Adipocyte (in vitro differentiated cells): ENCODE measurements around the gene MEPCE.

ENCODE experiments used
- DNase-seq: peaks from one replicate; pipeline ENCODE4 v3.0.0-alpha.2; 2015; ENCODE audit warnings: low read depth
- H3K27me3 ChIP-seq: replicated peaks from 2 replicates; pipeline ENCODE4 v1.7.0; 2013; ENCODE audit warnings: mild to moderate bottlenecking, low read length, moderate library complexity; ENCODE audit not compliant: control insufficient read depth, insufficient read depth
- H3K36me3 ChIP-seq: 2 replicates; pipeline ENCODE4 v1.7.0; 2013; ENCODE audit warnings: low read length, mild to moderate bottlenecking, moderate library complexity; ENCODE audit not compliant: control insufficient read depth, insufficient read depth, severe bottlenecking
- H3K4me1 ChIP-seq: 2 replicates; pipeline ENCODE4 v1.7.0; 2013; ENCODE audit warnings: mild to moderate bottlenecking, low read length, moderate library complexity; ENCODE audit not compliant: control insufficient read depth, insufficient read depth
- H3K4me3 ChIP-seq: 2 replicates; pipeline ENCODE4 v1.7.0; 2013; ENCODE audit warnings: mild to moderate bottlenecking, low read length, moderate library complexity
- H3K9ac ChIP-seq: 2 replicates; pipeline ENCODE4 v1.7.0; 2013; ENCODE audit warnings: mild to moderate bottlenecking, low read length, moderate library complexity
- H3K9me3 ChIP-seq: 2 replicates; pipeline ENCODE4 v1.7.0; 2013; ENCODE audit warnings: mild to moderate bottlenecking, low read length, moderate library complexity; ENCODE audit not compliant: control insufficient read depth

MEPCE gene

DNA sequence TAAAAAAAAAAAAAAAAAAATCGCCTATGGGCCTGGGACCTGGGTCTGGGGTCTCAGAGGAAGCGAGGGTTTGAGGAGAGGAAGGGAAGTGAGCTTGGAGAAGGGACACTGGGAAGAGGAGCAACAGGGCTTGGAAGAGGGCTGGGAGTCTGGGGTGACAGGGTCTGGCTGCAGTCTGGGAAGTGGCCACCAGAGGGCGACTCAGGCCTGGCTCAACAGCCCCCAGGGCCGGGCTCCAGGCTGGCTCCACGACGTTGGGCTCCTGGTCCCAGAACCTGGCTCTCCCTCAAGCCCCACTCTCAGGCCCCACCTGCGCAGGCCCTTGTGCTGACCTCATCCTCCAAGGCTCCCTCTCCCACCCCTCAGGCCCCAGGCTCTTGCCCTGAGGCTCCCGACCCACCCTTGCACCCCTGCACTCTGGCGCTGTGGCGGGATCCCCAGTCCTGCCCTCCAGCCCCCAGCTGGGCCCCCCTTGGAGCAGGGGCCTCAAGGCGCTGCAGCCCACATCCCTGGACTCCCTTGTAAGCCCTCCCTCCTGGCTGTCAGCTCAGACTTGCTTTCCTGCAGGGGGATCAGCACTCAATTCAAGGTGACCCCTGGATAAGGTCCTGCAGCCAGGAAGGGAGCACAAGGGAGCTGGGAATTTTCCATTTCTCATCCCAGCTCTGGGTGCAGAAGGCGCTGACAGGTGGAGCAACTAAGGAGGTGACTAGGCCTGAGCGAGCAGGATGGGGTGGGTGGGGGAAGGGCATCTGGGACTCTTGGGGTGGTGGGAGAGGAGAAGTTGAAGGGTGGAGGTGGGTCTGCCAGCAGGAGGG, 39.8 kb downstream of the MEPCE start:
- H3K27me3 ChIP-seq, result no peaks in the 10 kb centered on the region
- H3K9me3 ChIP-seq, result no peaks in the 10 kb centered on the region
- DNase-seq, result peak; percentile 89
- no peak overlapping the region for H3K9ac ChIP-seq
- no peak overlapping the region for H3K4me3 ChIP-seq
- H3K4me1 ChIP-seq, result peaks cover 15% of the 10 kb centered on the region
- peaks cover 25% of the 10 kb centered on the region for H3K36me3 ChIP-seq

DNA sequence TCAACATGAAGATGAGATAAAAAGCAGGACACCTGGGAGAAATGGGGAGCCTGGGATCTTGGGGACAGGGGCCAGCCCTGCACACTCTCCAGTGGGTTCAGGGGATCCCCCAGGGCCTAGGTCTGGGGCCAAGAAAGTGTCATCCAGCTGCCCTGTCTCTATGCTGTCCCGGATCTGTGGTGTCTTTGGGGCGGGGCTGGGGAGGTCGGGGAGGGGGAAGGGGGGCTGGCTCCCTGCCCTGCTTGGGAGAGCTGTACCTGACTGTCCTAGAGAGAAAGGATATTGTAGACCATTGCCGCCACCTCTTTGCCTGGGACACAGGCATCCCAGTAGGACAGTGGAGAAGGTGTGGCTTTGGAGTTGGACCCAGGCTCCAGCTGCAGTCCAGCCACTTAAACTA, 41.4 kb downstream of the MEPCE start:
- peaks cover 17% of the 10 kb centered on the region for H3K4me1 ChIP-seq
- H3K4me3 ChIP-seq, result no peak overlapping the region
- no peak overlapping the region for H3K9ac ChIP-seq
- H3K27me3 ChIP-seq, result no peaks in the 10 kb centered on the region
- H3K36me3 ChIP-seq, result peaks cover 28% of the 10 kb centered on the region
- no peak for DNase-seq
- no peaks in the 10 kb centered on the region for H3K9me3 ChIP-seq

DNA sequence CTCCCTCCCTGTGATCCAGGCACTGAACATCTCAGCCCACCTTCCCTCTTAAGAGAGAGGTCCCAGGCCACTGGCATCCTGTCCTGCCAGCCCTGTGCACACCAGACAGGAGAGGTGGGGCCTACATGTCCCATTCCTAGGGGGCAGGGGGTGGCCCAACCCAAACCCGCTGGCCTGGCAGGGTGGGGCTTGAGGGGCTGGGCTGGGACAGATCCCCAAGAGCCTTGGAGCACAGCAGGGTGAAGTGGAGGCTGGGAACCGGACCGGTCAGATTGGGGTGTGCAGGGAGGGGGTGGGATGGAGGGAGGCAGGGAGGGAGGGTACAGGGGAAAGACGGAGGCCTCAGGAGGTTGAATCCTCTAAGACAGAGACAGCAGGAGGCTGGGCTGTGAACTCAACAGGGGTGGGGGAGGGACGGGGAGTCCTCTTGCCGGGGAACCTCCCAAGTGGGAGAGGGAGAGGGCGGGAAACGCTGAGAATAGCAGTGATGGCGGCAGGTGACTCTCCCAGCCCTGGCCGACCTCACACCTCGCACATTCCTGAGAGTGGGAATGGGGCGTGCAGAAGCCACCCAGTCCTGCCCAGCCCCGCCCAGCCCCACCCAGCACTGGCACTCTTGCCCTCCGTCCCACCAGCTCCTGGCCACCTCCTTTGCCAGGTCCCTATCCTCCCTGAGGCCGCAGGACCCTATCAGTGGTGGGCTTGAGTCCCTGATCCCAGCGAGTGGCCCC, 42.7 kb downstream of the MEPCE start:
- H3K9me3 ChIP-seq, result no peaks in the 10 kb centered on the region
- H3K27me3 ChIP-seq, result no peaks in the 10 kb centered on the region
- no peak for DNase-seq
- H3K36me3 ChIP-seq, result peaks cover 28% of the 10 kb centered on the region
- peaks cover 27% of the 10 kb centered on the region for H3K4me1 ChIP-seq
- no peak overlapping the region for H3K4me3 ChIP-seq
- no peak overlapping the region for H3K9ac ChIP-seq

DNA sequence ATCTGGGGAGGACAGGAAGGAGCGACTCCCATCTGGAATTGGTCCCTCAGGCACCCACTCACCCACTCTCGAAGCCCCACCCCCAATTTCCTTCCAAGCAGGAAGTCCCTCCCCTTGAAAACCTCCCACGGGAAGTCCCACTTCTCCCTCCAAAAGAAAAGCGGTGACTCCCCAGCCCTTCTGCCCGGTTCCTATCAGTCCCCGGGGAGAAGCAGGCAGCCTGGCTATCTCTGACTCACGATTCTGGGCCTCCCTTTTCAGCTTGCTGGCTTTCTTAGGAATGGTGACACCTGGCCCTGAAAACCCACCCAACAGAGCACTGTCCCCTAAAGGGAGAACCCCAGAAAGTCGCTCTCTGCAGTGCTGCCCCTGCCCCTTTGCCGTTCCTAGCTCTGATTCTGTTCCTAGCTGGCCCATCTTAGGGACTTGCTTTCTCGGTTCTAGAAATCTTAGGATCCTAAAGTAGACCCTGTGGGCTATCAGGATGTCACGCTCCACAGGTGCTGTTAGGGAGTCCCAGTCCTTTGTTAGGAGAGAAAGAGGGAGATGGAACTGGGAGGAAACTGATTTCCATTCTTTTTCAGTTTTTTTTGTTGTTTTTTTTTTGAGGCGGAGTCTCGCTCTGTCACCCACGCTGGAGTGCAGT, 43.3 kb downstream of the MEPCE start:
- Histone ChIP-seq H3K4me3 (no peak overlapping the region), H3K4me1 (peaks cover 27% of the 10 kb centered on the region), H3K36me3 (peaks cover 28% of the 10 kb centered on the region), H3K9me3 (no peaks in the 10 kb centered on the region), H3K9ac (peak overlapping the region; percentile 31), H3K27me3 (no peaks in the 10 kb centered on the region)
- DNase-seq, result peak; percentile 24

DNA sequence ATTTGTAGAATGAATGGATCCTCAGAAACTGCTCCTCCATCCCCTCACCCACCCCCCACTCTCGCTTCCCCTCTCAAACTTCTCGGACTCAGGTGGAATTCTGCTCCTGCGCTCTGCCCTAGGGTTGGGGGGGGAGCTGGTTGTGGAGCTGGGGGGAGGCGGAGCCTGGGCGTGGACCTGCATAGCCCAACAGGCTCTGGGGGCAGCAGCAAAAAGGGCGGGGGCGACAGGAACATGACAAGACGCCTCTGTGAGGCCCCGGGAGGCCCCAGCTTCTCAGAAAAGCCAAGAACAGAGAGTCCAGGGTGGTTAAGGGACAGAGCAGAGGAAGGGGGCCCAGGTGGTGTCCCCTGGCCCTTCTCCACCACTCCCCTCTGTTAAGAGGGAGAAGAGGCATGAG, 45.9 kb downstream of the MEPCE start:
- H3K4me1 ChIP-seq, result peaks cover 30% of the 10 kb centered on the region
- no peaks in the 10 kb centered on the region for H3K27me3 ChIP-seq
- no peak for DNase-seq
- peak overlapping the region; percentile 97 for H3K9ac ChIP-seq
- no peaks in the 10 kb centered on the region for H3K9me3 ChIP-seq
- peaks cover 18% of the 10 kb centered on the region for H3K36me3 ChIP-seq
- H3K4me3 ChIP-seq, result peak overlapping the region; percentile 67

DNA sequence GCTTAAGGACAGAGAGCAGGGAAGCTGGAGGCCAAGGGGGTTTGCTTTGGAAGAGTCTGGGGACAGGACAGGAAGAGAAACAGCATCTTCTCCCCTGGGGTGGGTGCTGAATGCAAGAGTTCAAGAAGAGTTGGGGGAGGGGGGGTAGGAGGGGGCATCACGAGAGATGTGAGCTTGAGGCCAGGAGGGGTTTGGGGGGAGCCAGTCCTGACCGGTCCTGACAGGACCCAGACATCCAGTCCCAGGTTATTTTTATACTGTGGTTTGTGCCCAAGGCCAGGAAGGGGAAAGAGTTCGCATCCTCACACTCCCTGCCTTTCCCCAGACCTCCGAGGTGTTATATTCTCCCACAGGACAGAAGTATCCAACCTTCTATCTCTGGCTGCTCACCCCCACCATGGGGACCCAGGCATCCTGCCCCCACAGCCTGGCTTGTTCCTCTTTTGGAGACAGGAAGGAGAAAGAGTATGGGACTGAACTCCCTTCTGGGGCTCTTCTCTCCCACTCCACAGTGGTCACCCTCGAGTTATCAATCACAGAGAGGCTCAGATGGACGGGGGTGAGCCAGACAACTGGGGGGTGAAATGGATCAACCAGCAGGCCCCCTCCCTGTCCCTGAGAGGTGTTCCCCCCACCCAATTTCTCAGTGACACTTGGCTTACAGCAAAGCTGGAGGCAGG, 46.6 kb downstream of the MEPCE start:
- H3K9me3 ChIP-seq, result no peaks in the 10 kb centered on the region
- H3K9ac ChIP-seq, result peak overlapping the region; percentile 97
- H3K27me3 ChIP-seq, result no peaks in the 10 kb centered on the region
- H3K4me1 ChIP-seq, result peaks cover 30% of the 10 kb centered on the region
- peaks cover 16% of the 10 kb centered on the region for H3K36me3 ChIP-seq
- peak overlapping the region; percentile 97 for H3K4me3 ChIP-seq
- peak; percentile 13 for DNase-seq

DNA sequence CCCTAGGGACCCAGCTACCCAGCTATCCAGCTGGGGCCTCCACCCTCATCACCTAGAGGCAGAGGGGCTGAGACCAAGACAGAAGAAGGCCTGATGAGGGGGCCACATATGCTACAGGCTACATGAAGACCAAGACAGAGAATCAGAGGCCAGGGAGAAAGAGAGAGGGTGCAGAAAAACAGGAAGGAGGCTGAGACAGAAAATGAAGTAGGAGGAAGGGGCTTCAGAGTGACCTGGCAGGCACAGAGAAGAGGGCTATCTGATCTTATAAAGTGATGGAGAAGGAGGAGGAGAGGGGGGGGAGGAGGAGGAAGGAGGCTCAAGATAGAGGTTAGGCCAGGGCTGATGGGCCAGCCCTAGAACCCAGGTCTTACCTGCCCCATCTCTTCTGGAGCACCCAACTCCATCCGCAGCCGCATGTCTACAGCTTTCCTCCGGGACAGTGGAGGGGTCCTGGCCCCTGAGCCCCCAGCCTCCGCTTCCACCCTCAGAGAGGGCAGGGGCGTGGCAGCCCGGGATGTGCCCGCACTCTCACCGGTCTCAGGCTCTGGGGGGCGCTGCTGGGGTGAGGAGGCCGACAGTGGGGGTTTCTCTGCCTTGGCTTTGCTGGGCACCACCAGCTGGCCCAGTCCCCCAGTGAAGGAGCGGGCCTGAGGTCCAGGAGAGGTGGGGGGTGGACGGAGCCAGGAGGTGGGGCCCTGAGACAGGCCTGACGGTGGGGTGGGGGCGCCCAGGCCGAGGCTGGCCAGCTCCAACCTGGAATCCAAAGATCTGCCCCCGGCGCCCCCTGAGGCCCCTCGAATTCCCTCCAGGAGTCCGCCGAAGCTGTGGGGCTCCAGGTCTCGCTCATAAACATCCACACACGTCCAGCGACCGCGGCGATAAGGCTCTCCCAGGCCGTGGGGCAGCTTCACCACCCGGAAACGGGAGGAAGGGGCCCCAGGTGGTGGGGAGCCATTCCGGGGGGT, 47.6 kb downstream of the MEPCE start:
- H3K4me1 ChIP-seq, result peaks cover 30% of the 10 kb centered on the region
- peaks cover 11% of the 10 kb centered on the region for H3K36me3 ChIP-seq
- peak; percentile 51 for DNase-seq
- no peaks in the 10 kb centered on the region for H3K27me3 ChIP-seq
- H3K4me3 ChIP-seq, result peak overlapping the region; percentile 97
- no peaks in the 10 kb centered on the region for H3K9me3 ChIP-seq
- peak overlapping the region; percentile 97 for H3K9ac ChIP-seq

DNA sequence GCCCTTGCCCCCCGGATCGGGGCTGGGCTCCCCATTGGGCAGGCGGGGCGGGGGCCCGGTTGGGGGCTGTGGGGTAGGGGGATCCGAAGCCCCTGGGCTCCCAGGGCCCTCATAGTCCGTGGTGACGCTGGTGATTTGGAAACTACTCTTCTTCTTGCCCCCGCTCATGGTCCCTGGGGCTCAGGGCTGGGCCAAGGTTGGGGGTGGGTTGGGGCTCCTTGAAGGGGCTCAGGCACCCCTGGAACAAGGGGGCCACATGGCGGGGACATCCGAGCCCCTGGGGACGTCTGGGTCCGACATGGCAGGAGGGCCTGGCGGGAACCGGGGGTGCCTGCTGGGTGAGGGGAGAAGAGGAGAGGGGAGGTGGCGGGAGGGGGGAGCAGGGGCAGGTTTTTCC, 48.2 kb downstream of the MEPCE start:
- Histone ChIP-seq H3K27me3 (no peaks in the 10 kb centered on the region), H3K36me3 (peaks cover 11% of the 10 kb centered on the region), H3K9me3 (no peaks in the 10 kb centered on the region), H3K9ac (peak overlapping the region; percentile 97), H3K4me3 (peak overlapping the region; percentile 97), H3K4me1 (peaks cover 29% of the 10 kb centered on the region)
- DNase-seq, result peak; percentile 27

DNA sequence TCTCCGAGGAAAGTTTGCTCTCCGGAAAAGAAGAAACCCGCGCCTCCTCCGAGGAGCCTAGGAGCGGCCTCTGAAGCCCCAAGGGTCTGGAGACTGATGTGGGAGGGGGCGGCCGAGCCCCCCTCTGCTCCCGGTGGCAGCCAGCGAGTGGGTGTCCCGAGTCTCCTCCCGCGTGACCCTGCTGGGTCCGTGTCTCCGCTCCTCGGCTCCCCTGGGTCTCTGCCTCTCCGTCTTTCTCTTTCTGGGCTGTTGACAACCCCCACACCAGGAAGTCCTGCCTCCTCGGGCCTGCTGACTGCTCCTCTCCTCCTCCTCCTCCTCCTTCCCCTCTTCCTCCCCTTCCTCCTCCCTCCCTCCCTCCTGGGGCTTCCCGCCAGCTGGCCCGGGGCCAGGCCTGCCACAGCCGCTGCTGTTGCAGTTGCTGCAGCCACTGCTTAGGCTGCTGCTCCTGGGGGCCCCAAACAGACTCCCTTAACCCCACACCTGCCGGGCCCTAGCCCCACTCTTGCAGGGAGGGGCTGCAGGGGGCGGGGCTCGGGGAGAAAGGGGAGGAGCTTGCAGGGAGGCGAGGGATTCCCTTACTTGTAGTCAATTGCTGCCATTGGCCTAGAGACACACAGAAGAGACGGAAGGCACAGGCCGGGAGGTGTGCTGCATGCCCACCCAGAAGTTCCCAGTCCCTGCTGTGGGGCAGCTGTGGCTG, 49.5 kb downstream of the MEPCE start, which contains the start of gene TSC22D4:
Gene TSC22D4, minus strand, starts transcription at position 257 of the 703 bp plus-strand sequence. CDS start 1,176 bp downstream, outside the sequence.
- H3K36me3 ChIP-seq, result peaks cover 6% of the 10 kb centered on the region
- H3K4me3 ChIP-seq, result peak within 1 kb of the TSS; percentile 97
- peak within 1 kb of the TSS; percentile 97 for H3K9ac ChIP-seq
- DNase-seq, result peak; percentile 96
- H3K4me1 ChIP-seq, result peaks cover 26% of the 10 kb centered on the region
- H3K9me3 ChIP-seq, result no peaks in the 10 kb centered on the region
- no peaks in the 10 kb centered on the region for H3K27me3 ChIP-seq

DNA sequence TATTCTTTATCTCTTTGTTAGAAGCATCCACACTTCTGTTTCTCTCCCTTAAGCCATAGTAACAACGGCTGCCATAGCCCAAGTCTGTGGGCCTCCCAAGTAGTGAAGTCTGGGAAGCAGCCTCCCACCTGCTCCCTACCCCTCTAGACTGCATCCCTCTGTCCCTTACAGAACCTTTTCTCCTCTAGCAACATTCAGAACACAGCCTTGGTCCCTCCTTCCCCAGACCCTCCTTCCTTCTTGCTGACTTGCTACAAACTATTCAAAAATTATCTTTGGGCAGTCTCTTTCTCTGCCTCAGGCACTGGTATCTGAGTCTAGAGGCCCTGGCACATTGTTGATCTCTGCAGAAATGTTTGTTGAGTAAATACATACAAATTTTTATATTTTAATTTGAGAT, 51.8 kb downstream of the MEPCE start:
- Histone ChIP-seq H3K36me3 (no peaks in the 10 kb centered on the region), H3K4me1 (peaks cover 12% of the 10 kb centered on the region), H3K27me3 (no peaks in the 10 kb centered on the region), H3K9me3 (no peaks in the 10 kb centered on the region), H3K4me3 (no peak overlapping the region), H3K9ac (no peak overlapping the region)
- no peak for DNase-seq
